HepG2 (cell line): Measurements from ENCODE around the gene SLC5A8. TPM values are rescaled to one million over a fixed set of nuclear protein-coding genes. Genes with fewer than 3 reads are reported as not detected.

Experiments used
- ATAC-seq: fragments of 200-7000 bp; cut with Tn5 transposase; 3 replicates; pipeline ENCODE4 v1.9.1; 2020; ENCODE audit warnings: mild to moderate bottlenecking, moderate library complexity
- BruUV-seq: library from RNA; stranded (reverse); fragments of 400-500 nt; replicated peaks from 2 replicates; lab custom pipeline; 2021; lab: Mats Ljungman, UMichigan
- CTCF ChIA-PET: fragments of 300-600 bp; formaldehyde crosslinking; extraction: SDS; loops from one replicate; lab custom pipeline; 2021; ENCODE audit warnings: low total read pairs, inconsistent platforms, low intra/inter-chr PET ratio; lab: Yijun Ruan, JAX
- POLR2A ChIA-PET: fragments of 350-600 bp; sonication (Branson Sonifier 250); formaldehyde crosslinking; loops from one replicate; lab custom pipeline; 2020; ENCODE audit warnings: antibody characterized with exemption, inconsistent platforms; lab: Yijun Ruan, JAX
- DNase-seq: peaks from one replicate; pipeline ENCODE4 v3.0.0-alpha.2; 2015; ENCODE audit warnings: low spot score
- FAIRE-seq: peaks from 3 replicates; lab custom pipeline; 2011; peaks lifted over from hg19 to GRCh38; lab: Jason Lieb, UNC
- H2AFZ ChIP-seq: one replicate; pipeline ENCODE4 v1.6.1; 2011; ENCODE audit warnings: low read length, inconsistent platforms
- H3K27ac ChIP-seq: fragments of 300-600 bp; 3 replicates; pipeline ENCODE4 v1.8.0; 2011; ENCODE audit warnings: mixed run types, mild to moderate bottlenecking, mixed read lengths, low read length, inconsistent platforms; ENCODE audit not compliant: insufficient read depth; ENCODE audit errors: extremely low read length
- H3K27me3 ChIP-seq, 2 experiments: fragments of 200-600 bp in 1 of 2; 2 replicates in 1 of 2; 3 replicates in 1 of 2; pipeline versions ENCODE4 v1.6.0 to v1.8.0; 2011; ENCODE audit warnings: low read length in 2 of 2, mild to moderate bottlenecking in 2 of 2, moderate library complexity in 2 of 2, inconsistent platforms in 1 of 2; ENCODE audit not compliant: insufficient read depth in 2 of 2, control insufficient read depth in 1 of 2
- H3K36me3 ChIP-seq, 2 experiments: fragments of 200-600 bp in 1 of 2; replicated peaks in 1 of 2; 2 replicates in 1 of 2; 3 replicates in 1 of 2; pipeline versions ENCODE4 v1.5.1 to v1.8.0; 2011; ENCODE audit warnings: low read length in 2 of 2, inconsistent platforms in 1 of 2; ENCODE audit not compliant: insufficient read depth in 2 of 2, control insufficient read depth in 1 of 2
- H3K4me1 ChIP-seq: 2 replicates; pipeline ENCODE4 v1.5.1; 2012; ENCODE audit warnings: low read length, inconsistent platforms; ENCODE audit not compliant: insufficient read depth
- H3K4me2 ChIP-seq: 2 replicates; pipeline ENCODE4 v1.6.0; 2011; ENCODE audit warnings: low read depth, low read length, inconsistent platforms
- H3K4me3 ChIP-seq, 3 experiments: fragments of 200-600 bp in 1 of 3; sonication (generic), shearing (Covaris generic) in 1 of 3; replicated peaks in 1 of 3; 2 replicates each; pipeline ENCODE4 v1.5.1; 2011 to 2016; ENCODE audit warnings: low read length in 3 of 3, inconsistent platforms in 2 of 3, low read depth in 2 of 3, mild to moderate bottlenecking in 2 of 3, control low read depth in 1 of 3, mixed read lengths in 1 of 3; ENCODE audit not compliant: insufficient read depth in 1 of 3
- H3K79me2 ChIP-seq: one replicate; pipeline ENCODE4 v1.6.1; 2011; ENCODE audit warnings: low read length, inconsistent platforms; ENCODE audit not compliant: insufficient read depth
- H3K9ac ChIP-seq: 2 replicates; pipeline ENCODE4 v1.6.0; 2011; ENCODE audit warnings: mild to moderate bottlenecking, low read depth, low read length, inconsistent platforms; ENCODE audit not compliant: insufficient read depth
- H3K9me3 ChIP-seq: 2 replicates; pipeline ENCODE4 v1.5.1; 2012; ENCODE audit warnings: mild to moderate bottlenecking, low read length
- H4K20me1 ChIP-seq: 2 replicates; pipeline ENCODE4 v1.6.0; 2011; ENCODE audit warnings: inconsistent platforms, mild to moderate bottlenecking, low read length, moderate library complexity; ENCODE audit not compliant: insufficient read depth
- ARHGAP35 ChIP-seq: sonication (generic); formaldehyde crosslinking; IDR thresholded peaks from 2 replicates; pipeline ENCODE4 v1.9.0; 2022; ENCODE audit warnings: mild to moderate bottlenecking, inconsistent platforms, moderate library complexity, missing genetic modification reagents, borderline replicate concordance
- CHD4 ChIP-seq: fragments of 200-600 bp; sonication (generic); IDR thresholded peaks from 2 replicates; pipeline ENCODE4 v1.7.0; 2017; ENCODE audit warnings: mild to moderate bottlenecking, low read length, borderline replicate concordance
- MNT ChIP-seq: fragments of 450-650 bp; IDR thresholded peaks from 2 replicates; pipeline ENCODE4 v1.6.1; 2016
- ZNF205 ChIP-seq: IDR thresholded peaks from 2 replicates; pipeline ENCODE4 v1.6.1; 2018; ENCODE audit warnings: missing biosample characterization, missing genetic modification reagents
- ZNF605 ChIP-seq: sonication (generic); formaldehyde crosslinking; IDR thresholded peaks from 2 replicates; pipeline ENCODE4 v1.8.0; 2022; ENCODE audit warnings: mild to moderate bottlenecking, missing genetic modification reagents
- WGBS: methylation state at CpG from one replicate; pipeline ENCODE4 v1.1.6; 2017; ENCODE audit warnings: low lambda C conversion rate; 5-methylcytosine and 5-hydroxymethylcytosine counted together
- in situ Hi-C: cut with HindIII; loops from 2 replicates; pipeline ENCODE4 v1.10.0; 2017; ENCODE audit warnings: low pct_unique_long_range_greater_than_20kb; ENCODE audit not compliant: extremely low pct_ligation_motif_present
- intact Hi-C: fragments of 100-400 bp; cut with micrococcal nuclease; formaldehyde crosslinking; loops from one replicate; pipeline ENCODE4 v1.10.0; 2022; ENCODE audit not compliant: unreplicated experiment
- polyA plus RNA-seq, 8 experiments: library from polyadenylated mRNA; depleted of rRNA in 3 of 8; stranded (reverse) in 7 of 8; unstranded in 1 of 8; fragments of >200 nt; fragmentation: Illumina TruSeq in 4 of 8; extraction: Trizol in 4 of 8; gene quantifications; 2 replicates each; pipeline versions ENCODE4 v1.2.1 to v1.2.3, GENCODE V29; 2011 to 2016; ENCODE audit warnings: low read depth in 4 of 8, missing spikeins in 1 of 8, mixed read lengths in 1 of 8; ENCODE audit not compliant: insufficient read depth in 1 of 8
- total RNA-seq, 5 experiments: library from RNA; depleted of rRNA; stranded (reverse); fragments of >200 nt; fragmentation: Illumina TruSeq; extraction: Trizol; gene quantifications; 2 replicates each; pipeline ENCODE4 v1.2.3, GENCODE V29; 2016; ENCODE audit warnings: low read depth in 1 of 5
- TF ChIP-seq, protein P1 (sequence below): sonication (generic); formaldehyde crosslinking; IDR thresholded peaks from 2 replicates; pipeline ENCODE4 v1.4.0; 2020; ENCODE audit warnings: mild to moderate bottlenecking, missing genetic modification reagents

The SLC5A8 gene
- total and polyA plus RNA-seq, 2 of the 13 experiments (the other 11 are each of a cell fraction or from before 2014, with no cell fraction given), result not detected

GRCh38 chr12:101181776-101182175, 28.3 kb downstream of the SLC5A8 start (continued):
- TF ChIP-seq CHD4 (no peak), MNT (no peak), ARHGAP35 (CRISPR knock-in tag) (no peak)

GRCh38 chr12:101174541-101174940, 35.5 kb downstream of the SLC5A8 start:
- Histone ChIP-seq H3K4me1 (no peaks in the 10 kb centered on the region), H3K27ac (no peak overlapping the region), H2AFZ (no peak overlapping the region), H3K36me3 (no peaks in the 10 kb centered on the region), H3K9me3 (no peaks in the 10 kb centered on the region), H3K27me3 (no peaks in the 10 kb centered on the region), H4K20me1 (no peaks in the 10 kb centered on the region), H3K4me3 (no peak overlapping the region), H3K4me2 (no peak overlapping the region), H3K9ac (no peak overlapping the region), H3K79me2 (no peaks in the 10 kb centered on the region)
- in situ Hi-C loops, result no loop called here
- ChIA-PET CTCF (no interaction called here), POLR2A (no interaction called here)
- BruUV-seq, result no TSS peak
- TF ChIP-seq, protein P1, sequence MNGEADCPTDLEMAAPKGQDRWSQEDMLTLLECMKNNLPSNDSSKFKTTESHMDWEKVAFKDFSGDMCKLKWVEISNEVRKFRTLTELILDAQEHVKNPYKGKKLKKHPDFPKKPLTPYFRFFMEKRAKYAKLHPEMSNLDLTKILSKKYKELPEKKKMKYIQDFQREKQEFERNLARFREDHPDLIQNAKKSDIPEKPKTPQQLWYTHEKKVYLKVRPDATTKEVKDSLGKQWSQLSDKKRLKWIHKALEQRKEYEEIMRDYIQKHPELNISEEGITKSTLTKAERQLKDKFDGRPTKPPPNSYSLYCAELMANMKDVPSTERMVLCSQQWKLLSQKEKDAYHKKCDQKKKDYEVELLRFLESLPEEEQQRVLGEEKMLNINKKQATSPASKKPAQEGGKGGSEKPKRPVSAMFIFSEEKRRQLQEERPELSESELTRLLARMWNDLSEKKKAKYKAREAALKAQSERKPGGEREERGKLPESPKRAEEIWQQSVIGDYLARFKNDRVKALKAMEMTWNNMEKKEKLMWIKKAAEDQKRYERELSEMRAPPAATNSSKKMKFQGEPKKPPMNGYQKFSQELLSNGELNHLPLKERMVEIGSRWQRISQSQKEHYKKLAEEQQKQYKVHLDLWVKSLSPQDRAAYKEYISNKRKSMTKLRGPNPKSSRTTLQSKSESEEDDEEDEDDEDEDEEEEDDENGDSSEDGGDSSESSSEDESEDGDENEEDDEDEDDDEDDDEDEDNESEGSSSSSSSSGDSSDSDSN (CRISPR knock-in tag), result no peak
- TF ChIP-seq ZNF605 (no peak), ZNF205 (no peak)
- ATAC-seq (no peak), DNase-seq (no peak), FAIRE-seq (no peak)
- intact Hi-C loops, result no loop called here
- WGBS, result 25% methylated on average over 3 of the region's 3 CpGs
